Neural progenitor cell (in vitro differentiated cells): ENCODE data around the gene C21orf91.

ENCODE experiments used
- CTCF ChIP-seq: fragments of 200-600 bp; sonication (generic); IDR thresholded peaks from 2 replicates; pipeline ENCODE4 v1.5.1; 2017; ENCODE audit warnings: antibody characterized with exemption, mild to moderate bottlenecking
- EZH2 ChIP-seq: fragments of 200-600 bp; sonication (generic); IDR thresholded peaks from 2 replicates; pipeline ENCODE4 v1.6.1; 2017; ENCODE audit warnings: antibody characterized with exemption, mild to moderate bottlenecking, moderate library complexity

DNA sequence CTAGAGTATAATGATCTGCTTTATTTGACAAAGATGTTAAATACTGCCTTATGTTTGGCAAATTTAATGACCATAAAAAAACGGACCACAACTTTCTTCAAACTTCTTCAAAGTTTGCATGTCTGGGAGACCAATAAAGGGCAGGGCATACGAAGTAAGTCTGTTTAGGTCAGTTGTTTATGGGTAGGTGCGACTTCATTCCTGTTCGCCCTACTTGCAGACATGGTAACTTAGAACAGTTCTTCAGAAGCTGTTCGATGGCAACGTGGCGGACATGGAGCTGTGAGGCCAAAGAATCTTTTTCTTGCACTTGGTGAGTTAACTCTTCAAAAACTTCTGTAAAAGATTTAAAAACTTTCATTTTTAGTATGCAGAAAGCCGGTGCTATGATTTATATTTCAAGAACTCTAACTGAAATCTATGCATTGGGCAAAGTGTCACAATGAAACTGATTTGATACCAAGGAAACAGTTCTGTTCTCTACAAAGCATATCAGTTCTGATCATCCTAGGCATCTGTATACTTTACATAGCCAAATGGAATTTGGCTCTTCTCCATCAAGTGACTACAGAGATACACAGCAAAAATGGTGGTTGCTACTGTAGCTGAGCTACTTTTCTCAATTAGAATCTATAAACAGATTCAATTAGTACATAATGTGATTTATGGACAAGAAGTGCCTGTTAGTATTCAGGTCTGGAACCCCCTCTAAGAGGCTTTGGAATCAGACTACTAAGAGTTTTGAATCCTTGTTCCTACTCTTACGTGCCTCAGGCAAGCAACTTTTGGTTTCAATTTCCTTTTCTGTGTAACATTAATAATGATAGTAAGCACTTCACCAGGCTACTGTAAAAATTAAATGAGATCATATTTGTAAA is 25.7 kb downstream of the C21orf91 start:
- no peak for TF ChIP-seq CTCF
- TF ChIP-seq EZH2, result no peak
